H9 (cell line): ENCODE results near the gene PRKCZ. TPM values are rescaled to one million over a fixed set of nuclear protein-coding genes. Genes with fewer than 3 reads are reported as not detected.

ENCODE experiments used
- DNase-seq: peaks from one replicate; pipeline ENCODE4 v3.0.0-alpha.2; 2017
- H2AFZ ChIP-seq: one replicate; pipeline ENCODE4 v1.6.1; 2013; ENCODE audit warnings: mild to moderate bottlenecking, low read length, control low read depth, moderate library complexity
- H2AK5ac ChIP-seq: 2 replicates; pipeline ENCODE4 v1.6.1; 2013; ENCODE audit warnings: low read length, control low read depth, mixed read lengths; ENCODE audit not compliant: insufficient read length
- H2BK120ac ChIP-seq: one replicate; pipeline ENCODE4 v1.6.1; 2013; ENCODE audit warnings: low read depth, mild to moderate bottlenecking, low read length, control low read depth, inconsistent platforms; ENCODE audit not compliant: poor library complexity, severe bottlenecking
- H2BK12ac ChIP-seq: 2 replicates; pipeline ENCODE4 v1.6.1; 2013; ENCODE audit warnings: low read length, control low read depth, mixed read lengths, low read depth; ENCODE audit not compliant: insufficient read length
- H2BK15ac ChIP-seq: 2 replicates; pipeline ENCODE4 v1.6.1; 2013; ENCODE audit warnings: low read depth, low read length, control low read depth
- H2BK20ac ChIP-seq: one replicate; pipeline ENCODE4 v1.6.1; 2013; ENCODE audit warnings: low read depth, mild to moderate bottlenecking, low read length, control low read depth, inconsistent platforms; ENCODE audit not compliant: poor library complexity, severe bottlenecking
- H2BK5ac ChIP-seq: 2 replicates; pipeline ENCODE4 v1.6.1; 2013; ENCODE audit warnings: low read length, control low read depth, mixed read lengths; ENCODE audit not compliant: insufficient read length
- H3K14ac ChIP-seq: 2 replicates; pipeline ENCODE4 v1.6.1; 2013; ENCODE audit warnings: low read length, control low read depth; ENCODE audit not compliant: insufficient read depth
- H3K18ac ChIP-seq: 2 replicates; pipeline ENCODE4 v1.6.1; 2013; ENCODE audit warnings: low read depth, mild to moderate bottlenecking, mixed read lengths, low read length, control low read depth; ENCODE audit not compliant: insufficient read length
- H3K23ac ChIP-seq: 2 replicates; pipeline ENCODE4 v1.6.1; 2013; ENCODE audit warnings: low read length, control low read depth, mixed read lengths, low read depth; ENCODE audit not compliant: insufficient read length
- H3K23me2 ChIP-seq: 2 replicates; pipeline ENCODE4 v1.6.1; 2013; ENCODE audit warnings: low read depth, mild to moderate bottlenecking, mixed read lengths, low read length, control low read depth; ENCODE audit not compliant: insufficient read length, poor library complexity, severe bottlenecking
- H3K27ac ChIP-seq: 2 replicates; pipeline ENCODE4 v1.5.1; 2013; ENCODE audit warnings: low read length, control low read depth, mixed read lengths, low read depth; ENCODE audit not compliant: insufficient read length
- H3K27me3 ChIP-seq: 2 replicates; pipeline ENCODE4 v1.6.1; 2013; ENCODE audit warnings: low read length, control low read depth, inconsistent platforms; ENCODE audit not compliant: insufficient read depth
- H3K4ac ChIP-seq: 2 replicates; pipeline ENCODE4 v1.6.1; 2013; ENCODE audit warnings: low read depth, mild to moderate bottlenecking, control low read depth, inconsistent platforms, low read length, moderate library complexity
- H3K4me1 ChIP-seq: 2 replicates; pipeline ENCODE4 v1.6.1; 2013; ENCODE audit warnings: low read length, control low read depth, inconsistent platforms; ENCODE audit not compliant: insufficient read depth
- H3K4me2 ChIP-seq: 2 replicates; pipeline ENCODE4 v1.6.1; 2013; ENCODE audit warnings: low read length, control low read depth, mixed read lengths; ENCODE audit not compliant: insufficient read length, insufficient read depth
- H3K56ac ChIP-seq: 2 replicates; pipeline ENCODE4 v1.6.1; 2013; ENCODE audit warnings: low read depth, mild to moderate bottlenecking, mixed read lengths, low read length, control low read depth; ENCODE audit not compliant: insufficient read length
- H3K79me1 ChIP-seq: 2 replicates; pipeline ENCODE4 v1.6.1; 2013; ENCODE audit warnings: low read depth, mild to moderate bottlenecking, moderate library complexity, low read length, control low read depth, inconsistent platforms; ENCODE audit not compliant: insufficient read depth, poor library complexity, severe bottlenecking
- H3K79me2 ChIP-seq: 2 replicates; pipeline ENCODE4 v1.6.1; 2013; ENCODE audit warnings: low read length, control low read depth, inconsistent platforms; ENCODE audit not compliant: insufficient read depth
- H3K9ac ChIP-seq: 2 replicates; pipeline ENCODE4 v1.6.1; 2013; ENCODE audit warnings: low read length, control low read depth, mixed read lengths; ENCODE audit not compliant: insufficient read length; ENCODE audit errors: extremely low read depth
- H3K9me3 ChIP-seq: one replicate; pipeline ENCODE4 v1.6.1; 2013; ENCODE audit warnings: low read depth, low read length, inconsistent platforms; ENCODE audit not compliant: control insufficient read depth
- H3T11ph ChIP-seq: one replicate; pipeline ENCODE4 v1.6.1; 2013; ENCODE audit warnings: mild to moderate bottlenecking, low read length, control low read depth, inconsistent platforms
- H4K20me1 ChIP-seq: one replicate; pipeline ENCODE4 v1.6.1; 2013; ENCODE audit not compliant: control insufficient read depth, insufficient read length, insufficient read depth
- H4K5ac ChIP-seq: 2 replicates; pipeline ENCODE4 v1.6.1; 2013; ENCODE audit warnings: low read depth, mild to moderate bottlenecking, mixed read lengths, low read length, control low read depth; ENCODE audit not compliant: insufficient read length
- H4K8ac ChIP-seq: replicated peaks from 2 replicates; pipeline ENCODE4 v1.6.1; 2013; ENCODE audit warnings: low read length, control low read depth, mixed read lengths, low read depth; ENCODE audit not compliant: insufficient read length
- H4K91ac ChIP-seq: 2 replicates; pipeline ENCODE4 v1.6.1; 2013; ENCODE audit warnings: low read depth, mild to moderate bottlenecking, moderate library complexity, mixed read lengths, low read length, control low read depth; ENCODE audit not compliant: insufficient read length
- H3K27ac Mint-ChIP-seq, 3 experiments: 2 replicates in 2 of 3; 3 replicates in 1 of 3; pipeline ENCODE4 v1.8.0; 2020 to 2021; ENCODE audit warnings: mixed read lengths in 3 of 3, mild to moderate bottlenecking in 1 of 3, moderate library complexity in 1 of 3
- H3K27me3 Mint-ChIP-seq: 2 replicates; pipeline ENCODE4 v1.8.0; 2021; ENCODE audit warnings: low read depth, mild to moderate bottlenecking, moderate library complexity, mixed read lengths
- H3K36me3 Mint-ChIP-seq, 3 experiments: 2 replicates in 2 of 3; 3 replicates in 1 of 3; pipeline ENCODE4 v1.8.0; 2020 to 2021; ENCODE audit warnings: low read depth in 3 of 3, mixed read lengths in 3 of 3; ENCODE audit not compliant: insufficient read depth in 1 of 3
- H3K4me1 Mint-ChIP-seq, 2 experiments: 2 replicates each; pipeline ENCODE4 v1.8.0; 2020; ENCODE audit warnings: mixed read lengths in 2 of 2
- H3K4me3 Mint-ChIP-seq, 2 experiments: 2 replicates in 1 of 2; 3 replicates in 1 of 2; pipeline ENCODE4 v1.8.0; 2020 to 2021; ENCODE audit warnings: mild to moderate bottlenecking in 2 of 2, mixed read lengths in 2 of 2, moderate library complexity in 1 of 2
- H3K9me3 Mint-ChIP-seq, 2 experiments: 2 replicates in 1 of 2; 3 replicates in 1 of 2; pipeline ENCODE4 v1.8.0; 2020; ENCODE audit warnings: mild to moderate bottlenecking in 2 of 2, mixed read lengths in 2 of 2, moderate library complexity in 1 of 2
- CTCF ChIP-seq: fragments of 200-600 bp; sonication (generic); conservative IDR thresholded peaks from 3 replicates; pipeline ENCODE4 v1.8.0; 2021; ENCODE audit warnings: antibody characterized with exemption, mild to moderate bottlenecking
- WGBS: extraction: QIAGEN DNeasy Blood & Tissue Kit; methylation state at CpG from one replicate; pipeline ENCODE4 v1.1.7; 2013; ENCODE audit warnings: missing lambda C conversion rate, low lambda C conversion rate, mixed read lengths; ENCODE audit not compliant: insufficient read length; ENCODE audit errors: extremely low coverage; 5-methylcytosine and 5-hydroxymethylcytosine counted together
- total RNA-seq: library from RNA; stranded (reverse); gene quantifications from 2 replicates; pipeline ENCODE4 v1.2.1, GENCODE V29; 2021

PRKCZ gene
- total RNA-seq, 1 experiment from 2014 or later: 48.4 TPM

GRCh38 chr1:2000850-2001249 is 49.4 kb upstream of the PRKCZ start:
- no peaks in the 10 kb centered on the region for H3K27me3 ChIP-seq
- Mint-ChIP-seq H3K36me3 (no peaks in the 10 kb centered on the region), H3K4me1 (peaks cover 17 to 18% of the 10 kb centered on the region in 2 experiments), H3K27me3 (peaks cover 15% of the 10 kb centered on the region), H3K4me3 (no peak overlapping the region), H3K27ac (peak overlapping the region in 1 of 3 experiments; percentile 46; a peak in 2 of 7 replicates), H3K9me3 (0 out of 5 replicates have a peak, but pooled peaks cover 0 to 3% of the 10 kb centered on the region in 2 experiments)
- H3K27ac ChIP-seq: no peak overlapping the region
- no peaks in the 10 kb centered on the region for H3K79me1 ChIP-seq
- H4K91ac ChIP-seq: no peak overlapping the region
- H2BK120ac ChIP-seq: no peak overlapping the region
- H2BK5ac ChIP-seq: no peak overlapping the region
- H3K23me2 ChIP-seq: peaks cover 6% of the 10 kb centered on the region
- no peak overlapping the region for H3K14ac ChIP-seq
- no CpG with 5 or more reads among the region's 9 CpGs for WGBS
- H3K56ac ChIP-seq: no peak overlapping the region
- H4K20me1 ChIP-seq: no peaks in the 10 kb centered on the region
- H2BK20ac ChIP-seq: no peak overlapping the region
- no peak overlapping the region for H4K8ac ChIP-seq
- no peak overlapping the region for H2BK15ac ChIP-seq
- H4K5ac ChIP-seq: no peak overlapping the region
- H2AK5ac ChIP-seq: no peak overlapping the region
- H3K79me2 ChIP-seq: no peaks in the 10 kb centered on the region
- DNase-seq: no peak
- no peak overlapping the region for H3K9ac ChIP-seq
- H2BK12ac ChIP-seq: no peak overlapping the region
- H2AFZ ChIP-seq: no peak overlapping the region
- no peak overlapping the region for H3K4ac ChIP-seq
- no peak overlapping the region for H3K4me2 ChIP-seq
- H3K23ac ChIP-seq: no peak overlapping the region
- H3K4me1 ChIP-seq: no peaks in the 10 kb centered on the region
- H3K9me3 ChIP-seq: no peaks in the 10 kb centered on the region
- H3K18ac ChIP-seq: no peak overlapping the region
- no peak for TF ChIP-seq CTCF
- no peak overlapping the region for H3T11ph ChIP-seq
